ENCODE measurements around the gene LAPTM5.

LAPTM5 gene

GRCh38 chr1:30786264-30786991 is 28.9 kb upstream of the LAPTM5 start:
- DNase-seq, result no peak

- no peak for DNase-seq
These were observed 28.1 kb upstream of the LAPTM5 start for GRCh38 chr1:30785714-30786113.

GRCh38 chr1:30785181-30785580 is 27.6 kb upstream of the LAPTM5 start:
- DNase-seq, result no peak

DNA sequence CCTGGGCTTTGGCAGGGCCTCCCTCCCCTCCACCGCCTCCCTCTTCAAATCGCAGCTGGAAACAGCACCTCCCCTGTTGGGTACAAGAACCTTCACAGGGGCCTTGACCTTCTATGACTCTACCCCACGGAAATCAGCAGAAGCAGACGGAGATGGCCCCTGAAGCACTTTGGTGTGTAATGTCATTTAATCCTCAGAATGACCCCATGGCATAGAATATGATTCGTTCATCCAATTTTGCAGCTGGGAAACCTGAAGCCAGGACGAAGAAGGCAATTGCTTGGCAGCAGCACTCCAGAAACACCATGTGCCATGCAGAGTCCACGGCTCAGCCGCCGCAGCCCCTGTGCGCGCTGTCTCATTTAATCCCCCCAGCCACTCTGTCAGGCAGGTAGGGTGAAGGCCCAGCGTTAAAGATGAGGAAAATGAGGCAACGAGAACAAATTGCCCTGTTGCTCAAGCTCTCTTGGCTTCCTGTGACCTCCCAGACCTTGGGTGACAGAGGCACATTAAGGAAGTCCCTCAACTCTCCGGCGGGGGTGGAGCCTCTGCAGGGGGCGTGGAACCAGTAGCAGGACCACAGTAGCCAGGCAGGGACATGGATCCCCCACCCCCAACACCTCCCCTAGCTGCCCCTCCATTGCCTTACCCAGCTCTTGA is 25.8 kb upstream of the LAPTM5 start:
- DNase-seq, result no peak

DNA sequence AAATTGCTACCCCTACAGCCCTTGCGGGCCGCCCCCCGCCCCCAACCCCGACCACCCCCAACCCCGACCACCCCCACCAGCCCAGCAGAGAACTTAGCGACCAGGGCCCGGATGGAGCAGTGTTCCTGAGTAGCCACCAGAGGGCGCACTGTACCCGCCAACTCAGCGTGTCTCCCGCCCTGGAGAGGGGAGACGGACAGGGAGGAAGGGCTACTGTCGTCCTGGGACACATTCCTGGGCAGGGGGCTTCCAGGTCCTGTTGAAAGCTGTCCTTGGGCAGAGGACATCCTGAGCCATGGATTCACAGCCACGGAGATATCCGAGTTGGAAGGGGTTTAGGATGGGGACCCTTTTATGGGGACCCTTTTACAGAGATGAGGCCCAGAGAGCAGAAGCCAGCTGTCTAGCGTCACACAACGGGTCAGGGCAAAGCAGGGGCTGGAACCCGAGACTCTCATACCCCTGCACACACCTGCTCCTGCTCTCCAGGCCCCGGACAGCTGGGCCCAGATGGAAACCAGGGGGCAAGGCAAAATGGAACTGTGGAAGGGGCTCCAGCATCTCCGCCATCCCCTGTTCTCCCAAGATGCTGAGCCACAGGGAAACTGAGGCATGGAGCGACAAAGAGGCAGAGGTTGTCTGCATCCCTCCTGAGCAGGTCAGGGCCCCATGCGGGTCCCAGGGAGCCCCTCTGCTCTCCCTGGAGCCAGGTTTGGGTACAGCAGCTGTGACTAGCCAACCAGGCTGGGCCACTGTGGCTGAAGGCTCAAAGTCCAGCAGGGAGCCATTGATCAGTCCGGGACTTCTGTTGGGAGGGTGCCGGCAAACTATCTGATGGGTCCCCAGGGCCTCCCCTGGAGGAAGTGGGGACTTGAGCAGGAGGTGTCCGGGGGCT is 25.0 kb upstream of the LAPTM5 start:
- DNase-seq, result peak; percentile 59 to 71

- DNase-seq, result no peak
These were observed 24.3 kb upstream of the LAPTM5 start for GRCh38 chr1:30781906-30782305.

GRCh38 chr1:30780409-30780808 is 22.8 kb upstream of the LAPTM5 start:
- no peak for DNase-seq

DNA sequence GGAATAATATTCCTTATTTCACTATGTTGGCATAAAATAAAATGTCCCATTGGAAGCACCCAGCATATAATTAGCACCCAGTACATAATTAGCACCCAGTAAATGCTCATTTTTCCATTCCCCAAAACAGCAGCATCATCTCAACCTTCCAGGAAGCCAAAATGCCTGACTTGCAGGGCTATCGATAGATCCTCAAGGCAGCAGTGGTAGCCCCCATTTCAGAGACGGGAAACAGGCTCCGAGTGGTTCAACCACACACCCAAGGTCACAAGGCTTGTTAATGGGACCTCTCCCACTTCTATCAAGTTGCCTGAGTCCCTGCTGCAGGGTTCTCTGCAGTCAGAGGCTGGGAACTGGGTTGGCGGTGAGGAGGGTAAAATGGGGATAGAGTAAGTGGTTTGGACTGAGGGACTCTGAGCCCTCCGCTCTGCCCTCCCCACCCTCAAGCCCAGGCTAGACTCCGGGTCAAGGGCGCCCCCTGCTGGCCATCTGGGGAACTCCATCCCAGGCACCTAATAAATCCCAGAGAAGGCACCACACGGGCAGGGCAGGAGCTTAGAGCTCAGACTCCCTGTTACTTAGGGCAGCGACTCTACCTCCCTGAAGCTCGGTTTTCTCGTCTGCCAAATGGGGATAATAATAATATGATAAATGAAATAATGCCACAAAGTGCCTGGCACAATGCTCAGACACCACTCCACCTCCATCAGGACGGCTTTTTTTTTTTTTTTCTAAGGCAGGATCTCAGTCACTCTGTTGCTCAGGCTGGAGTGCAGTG is 21.9 kb upstream of the LAPTM5 start:
- DNase-seq, result peak; percentile 85 to 93

- no peak for DNase-seq
These were observed 21.4 kb upstream of the LAPTM5 start for GRCh38 chr1:30778979-30779293.

DNA sequence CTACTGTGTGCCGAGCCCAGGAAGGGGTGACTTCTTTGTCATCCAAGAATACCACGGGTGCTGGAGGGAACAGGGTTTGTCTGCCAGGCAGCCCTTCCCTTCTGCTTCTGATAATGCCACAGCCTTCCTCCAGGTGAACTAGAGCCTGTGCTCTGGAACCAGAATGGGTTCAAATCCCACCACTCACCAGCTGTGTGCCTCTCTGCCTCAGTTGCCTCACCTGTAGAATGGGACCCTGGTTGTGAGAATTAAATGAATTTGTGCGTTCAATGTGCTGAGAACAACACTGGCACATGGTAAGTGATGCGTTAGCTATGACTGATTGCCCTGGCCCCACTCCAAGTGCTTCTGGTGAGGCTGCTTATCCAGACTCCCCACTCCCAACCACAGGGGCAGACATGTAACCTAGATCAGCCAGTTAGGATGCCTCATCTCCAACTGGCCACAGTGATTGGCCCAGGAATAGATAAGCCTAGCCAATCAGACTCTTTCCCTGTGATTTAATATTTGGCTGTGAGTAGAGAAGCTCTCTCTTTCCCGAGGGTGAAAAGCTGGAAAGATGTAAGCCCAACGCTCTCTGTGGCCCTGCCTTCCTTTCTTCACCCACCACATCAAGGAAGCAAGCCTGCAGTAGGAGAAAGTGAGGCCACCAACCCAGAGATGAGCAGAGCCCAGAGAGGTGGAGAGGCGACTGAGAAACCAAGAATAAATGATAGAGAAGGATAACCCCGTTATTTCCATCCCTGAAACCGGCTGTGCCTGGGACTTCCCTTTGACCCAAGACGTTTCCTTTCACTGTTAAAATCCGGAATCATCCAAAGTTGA is 20.8 kb upstream of the LAPTM5 start:
- no peak for DNase-seq

DNA sequence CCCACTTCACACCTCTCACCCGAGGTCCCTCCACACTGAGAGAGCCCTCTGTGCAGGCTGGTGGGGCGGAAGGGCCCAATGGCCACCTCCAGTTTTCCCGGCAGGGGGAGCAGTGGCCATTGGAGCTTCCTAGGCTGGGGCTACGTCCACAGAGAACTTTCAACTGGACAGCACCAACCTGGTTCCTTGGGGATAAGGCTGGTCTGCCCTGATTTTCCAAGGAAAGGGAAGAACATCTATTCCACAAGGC is 20.3 kb upstream of the LAPTM5 start:
- DNase-seq, result no peak

DNA sequence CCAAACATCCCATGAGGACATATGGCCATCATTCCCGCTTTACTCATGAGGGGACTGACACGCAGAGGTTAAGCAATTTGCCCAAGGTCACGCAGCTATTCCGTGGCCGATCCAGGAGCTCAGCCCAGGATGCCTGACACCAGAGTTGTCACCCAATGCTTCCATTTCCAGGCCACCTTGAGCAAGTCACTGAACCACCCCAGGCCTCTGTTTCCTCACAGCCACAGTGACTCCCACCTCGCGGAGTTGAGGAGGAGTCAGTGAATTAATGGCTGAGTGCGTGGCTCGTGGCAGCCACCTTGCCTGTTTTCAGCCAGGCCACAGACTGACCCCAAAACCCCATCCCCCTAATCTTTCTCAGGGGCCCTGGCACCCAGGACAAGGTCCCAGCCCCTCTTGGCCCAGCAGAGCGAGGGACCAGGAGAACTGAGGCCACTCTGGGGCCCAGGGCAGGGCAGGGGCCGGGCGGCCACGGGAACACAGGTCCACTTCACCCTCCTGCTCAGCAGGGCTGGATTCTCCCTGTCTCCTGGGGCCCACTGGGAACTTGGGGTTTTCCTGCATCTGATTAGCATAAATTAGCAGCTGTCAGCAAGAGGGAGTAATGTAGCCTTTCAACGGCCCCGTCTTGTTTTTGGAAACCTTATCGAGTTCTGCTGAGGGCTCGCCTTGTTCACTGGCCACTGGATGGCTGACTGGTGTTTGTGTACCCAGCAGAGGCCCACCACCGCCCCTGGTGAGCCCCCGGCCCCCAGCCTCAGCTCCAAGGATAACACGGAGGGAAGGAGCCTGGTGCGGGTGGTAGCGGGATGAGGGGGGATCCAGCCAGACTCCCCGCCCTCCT is 19.7 kb upstream of the LAPTM5 start:
- DNase-seq, result no peak

DNA sequence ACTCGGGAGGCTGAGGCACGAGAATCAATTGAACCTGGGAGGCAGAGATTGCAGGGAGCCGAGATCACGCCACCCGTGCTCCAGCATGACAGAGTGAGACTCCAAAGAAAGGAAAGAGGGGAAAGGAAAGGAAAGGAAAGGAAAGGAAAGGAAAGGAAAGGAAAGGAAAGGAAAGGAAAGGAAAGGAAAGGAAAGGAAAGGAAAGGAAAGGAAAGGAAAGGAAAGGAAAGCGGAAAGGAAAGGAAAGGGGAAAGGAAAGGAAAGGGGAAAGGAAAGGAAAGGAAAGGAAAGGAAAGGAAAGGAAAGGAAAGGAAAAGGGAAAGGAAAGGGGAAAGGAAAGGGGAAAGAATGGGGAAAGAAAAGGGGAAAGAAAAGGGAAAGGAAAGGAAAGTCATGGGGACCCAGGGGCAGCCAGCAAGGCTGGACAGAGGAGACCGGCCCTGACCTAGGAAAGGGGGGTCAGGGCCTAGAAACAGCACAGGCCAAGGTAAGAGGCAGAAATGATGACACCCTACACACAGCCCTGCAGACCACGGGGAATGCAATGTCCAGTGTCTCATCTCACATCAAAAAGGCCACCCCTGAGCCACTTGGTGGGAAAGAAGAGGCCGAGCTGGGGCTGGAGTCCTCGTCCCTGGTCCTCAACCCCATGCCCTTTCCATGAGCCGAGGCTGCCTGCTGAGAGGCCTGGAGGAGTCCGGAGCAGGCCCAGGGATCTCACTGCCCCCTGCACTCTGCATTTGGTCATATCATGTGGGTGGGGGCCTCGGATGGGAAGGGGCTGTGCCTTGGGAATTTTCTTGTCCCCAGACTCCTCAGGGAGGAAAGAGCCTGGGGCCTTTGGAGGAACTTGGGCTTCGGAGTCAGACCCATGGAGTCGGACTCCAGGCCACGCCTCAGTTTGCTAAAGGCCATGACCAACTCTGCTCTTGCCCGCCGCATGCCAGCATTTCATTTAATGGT is 18.8 kb upstream of the LAPTM5 start:
- no peak for DNase-seq

DNA sequence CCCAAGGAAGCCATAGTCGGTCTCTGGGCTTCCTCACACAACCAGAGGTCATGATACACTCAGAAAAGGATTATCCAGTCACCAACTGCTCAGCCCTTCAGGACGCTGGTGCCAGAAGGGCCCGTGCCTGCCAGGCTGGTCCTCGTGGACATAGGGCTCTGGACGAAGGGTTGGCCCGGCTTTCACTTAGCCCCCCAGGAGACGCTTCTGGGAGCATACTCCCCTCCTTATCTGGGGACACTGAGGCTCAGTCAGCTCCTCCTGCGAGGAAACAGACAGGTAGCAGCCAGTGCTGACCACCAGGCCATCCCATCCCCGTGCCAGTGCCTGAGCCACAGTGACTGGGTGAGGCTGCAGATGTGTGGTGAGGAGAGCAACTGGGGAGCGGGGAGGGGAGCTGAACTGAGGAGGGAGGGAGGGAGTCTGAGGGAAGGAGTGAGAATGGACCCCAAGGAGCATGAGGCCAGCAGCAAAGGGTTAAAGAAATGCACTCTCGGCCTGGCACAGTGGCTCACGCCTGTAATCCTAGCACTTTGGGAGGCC is 17.9 kb upstream of the LAPTM5 start:
- no peak for DNase-seq

- DNase-seq, result no peak
These were observed 17.2 kb upstream of the LAPTM5 start for GRCh38 chr1:30774550-30775432.

DNA sequence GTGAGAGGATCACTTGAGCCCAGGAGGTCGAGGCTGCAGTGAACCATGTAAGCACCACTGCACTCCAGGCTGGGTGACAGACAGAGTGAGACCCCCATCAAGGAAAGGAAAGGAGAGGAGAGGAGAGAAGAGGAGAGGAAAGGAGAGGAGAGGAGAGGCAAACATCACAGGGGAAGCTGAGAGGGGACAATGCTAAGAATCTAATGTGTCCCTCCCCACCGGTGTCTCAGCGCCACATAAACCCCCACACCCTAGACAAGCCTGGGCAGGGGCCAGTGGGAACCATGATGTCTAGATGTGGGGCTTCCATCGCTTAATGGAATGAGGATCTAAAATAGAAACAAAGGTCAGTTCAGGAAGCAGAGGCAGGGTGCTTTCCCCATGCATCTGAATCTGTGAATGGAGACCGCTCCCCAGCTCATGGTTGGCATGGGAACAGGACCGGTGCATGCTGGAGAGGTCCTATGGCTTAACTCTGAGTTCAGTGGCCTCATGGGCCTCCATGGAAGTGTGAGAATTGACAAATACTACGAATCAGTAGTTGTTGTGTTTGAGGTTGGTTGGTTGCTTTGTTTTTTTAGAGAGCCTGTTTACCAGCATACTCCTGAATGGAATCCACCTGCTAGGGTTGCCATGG is 16.3 kb upstream of the LAPTM5 start:
- no peak for DNase-seq

DNA sequence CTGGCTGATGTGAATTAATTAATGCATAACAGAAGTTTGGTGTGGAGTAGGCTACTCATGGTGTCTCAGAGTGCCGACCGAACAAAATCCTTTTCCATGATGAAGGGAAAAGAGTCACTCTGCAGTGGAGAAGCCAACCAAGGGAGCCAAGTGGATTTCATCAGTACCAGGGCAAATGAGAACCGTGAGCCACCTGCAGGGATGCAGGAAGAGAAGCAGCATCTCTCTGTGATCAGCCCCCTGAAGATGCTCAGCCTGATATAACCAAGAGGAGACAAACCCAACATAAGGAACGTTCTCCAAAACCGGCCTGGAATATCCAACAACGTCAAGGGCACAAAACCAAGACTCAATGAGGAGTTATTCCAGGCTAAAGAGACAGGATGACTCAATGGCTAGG is 13.4 kb upstream of the LAPTM5 start:
- DNase-seq, result no peak

DNA sequence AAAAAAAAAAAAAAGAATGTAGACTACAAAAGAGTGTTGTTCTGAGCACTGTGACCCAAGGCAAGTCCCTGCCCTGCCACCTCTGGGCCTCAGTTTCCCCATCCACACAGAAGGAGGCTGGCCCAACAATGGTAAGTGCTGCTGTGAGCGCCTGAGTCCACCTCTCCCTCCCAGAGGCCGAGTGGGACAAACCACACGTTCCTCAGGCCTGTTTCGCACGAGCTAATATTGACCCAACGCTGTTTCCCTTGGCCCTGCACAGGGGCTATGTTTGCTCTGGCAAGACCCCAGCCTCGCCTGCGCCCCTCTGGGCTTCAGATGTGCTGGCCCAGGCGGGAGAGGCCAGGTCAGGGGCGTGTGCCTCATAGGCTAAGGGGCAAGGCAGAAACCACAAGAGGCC is 12.6 kb upstream of the LAPTM5 start:
- DNase-seq, result no peak
